IMR-90 (cell line): ENCODE measurements around the gene DSCAML1. TPM values are rescaled to one million over a fixed set of nuclear protein-coding genes. Genes with fewer than 3 reads are reported as not detected.

Experiments
- ATAC-seq: fragments of 200-7000 bp; cut with Tn5 transposase; 2 replicates; pipeline ENCODE4 v1.9.1; 2020; ENCODE audit warnings: low read depth, mild to moderate bottlenecking, moderate library complexity
- BruUV-seq: library from RNA; stranded (reverse); fragments of 400-500 nt; replicated peaks from 2 replicates; lab custom pipeline; 2021; lab: Mats Ljungman, UMichigan
- CTCF ChIA-PET: fragments of 300-600 bp; formaldehyde crosslinking; extraction: SDS; loops from one replicate; lab custom pipeline; 2021; ENCODE audit warnings: antibody characterized with exemption; lab: Yijun Ruan, JAX
- POLR2A ChIA-PET: fragments of 300-600 bp; sonication (Branson Sonifier 250); formaldehyde crosslinking; loops from one replicate; lab custom pipeline; 2022; ENCODE audit warnings: antibody characterized with exemption; ENCODE audit not compliant: unreplicated experiment; lab: Charles Lee
- DNase-seq: peaks from one replicate; pipeline ENCODE4 v3.0.0; 2013
- H2AFZ ChIP-seq: replicated peaks from 2 replicates; pipeline ENCODE3; 2013; ENCODE audit warnings: low read length, mild to moderate bottlenecking; ENCODE audit not compliant: poor library complexity
- H2AK5ac ChIP-seq: 2 replicates; pipeline ENCODE4 v1.6.1; 2013; ENCODE audit warnings: low read depth, low read length, inconsistent platforms
- H2AK9ac ChIP-seq: replicated peaks from 2 replicates; pipeline ENCODE3; 2013; ENCODE audit warnings: mild to moderate bottlenecking, low read depth, low read length, moderate library complexity; ENCODE audit not compliant: poor library complexity
- H2BK120ac ChIP-seq: 2 replicates; pipeline ENCODE4 v1.6.1; 2013; ENCODE audit warnings: low read depth, low read length, inconsistent platforms
- H2BK15ac ChIP-seq: 3 replicates; pipeline ENCODE4 v1.6.1; 2013; ENCODE audit warnings: low read depth, low read length, inconsistent platforms
- H2BK20ac ChIP-seq: 2 replicates; pipeline ENCODE4 v1.6.1; 2013; ENCODE audit warnings: low read depth, mild to moderate bottlenecking, inconsistent platforms, low read length, moderate library complexity
- H2BK5ac ChIP-seq: 2 replicates; pipeline ENCODE4 v1.6.1; 2013; ENCODE audit warnings: mild to moderate bottlenecking, low read depth, low read length, inconsistent platforms; ENCODE audit not compliant: poor library complexity, severe bottlenecking
- H3K14ac ChIP-seq: replicated peaks from 2 replicates; pipeline ENCODE4 v1.6.1; 2013; ENCODE audit warnings: low read depth, low read length, inconsistent platforms
- H3K18ac ChIP-seq: 2 replicates; pipeline ENCODE4 v1.6.1; 2013; ENCODE audit warnings: low read depth, low read length, control low read depth
- H3K23ac ChIP-seq: 2 replicates; pipeline ENCODE4 v1.6.1; 2013; ENCODE audit warnings: low read depth, low read length, inconsistent platforms
- H3K27ac ChIP-seq: 2 replicates; pipeline ENCODE4 v1.5.1; 2013; ENCODE audit warnings: mild to moderate bottlenecking, control low read depth, low read length; ENCODE audit not compliant: insufficient read depth
- H3K27me3 ChIP-seq: 2 replicates; pipeline ENCODE4 v1.6.1; 2013; ENCODE audit warnings: low read length; ENCODE audit not compliant: control insufficient read depth, insufficient read depth
- H3K36me3 ChIP-seq: 2 replicates; pipeline ENCODE4 v1.6.1; 2013; ENCODE audit warnings: low read length, mixed read lengths; ENCODE audit not compliant: control insufficient read depth, insufficient read depth
- H3K4ac ChIP-seq: 2 replicates; pipeline ENCODE4 v1.6.1; 2013; ENCODE audit warnings: low read depth, low read length, inconsistent platforms
- H3K4me1 ChIP-seq: 2 replicates; pipeline ENCODE4 v1.6.1; 2013; ENCODE audit warnings: low read length, mixed read lengths; ENCODE audit not compliant: control insufficient read depth, insufficient read depth
- H3K4me2 ChIP-seq: 2 replicates; pipeline ENCODE4 v1.6.1; 2013; ENCODE audit warnings: low read depth, mild to moderate bottlenecking, control low read depth, low read length, moderate library complexity
- H3K4me3 ChIP-seq: 2 replicates; pipeline ENCODE4 v1.5.1; 2013; ENCODE audit warnings: low read depth, mild to moderate bottlenecking, control low read depth, low read length, moderate library complexity; ENCODE audit not compliant: insufficient read depth
- H3K56ac ChIP-seq: 2 replicates; pipeline ENCODE4 v1.6.1; 2013; ENCODE audit warnings: low read length, inconsistent platforms; ENCODE audit not compliant: insufficient read depth; ENCODE audit errors: extremely low read depth
- H3K79me1 ChIP-seq, 2 experiments: 2 replicates each; pipeline ENCODE4 v1.6.1; 2013; ENCODE audit warnings: low read length in 2 of 2, inconsistent platforms in 1 of 2, low read depth in 1 of 2
- H3K9ac ChIP-seq: 2 replicates; pipeline ENCODE4 v1.6.1; 2013; ENCODE audit warnings: low read depth, low read length, control low read depth
- H3K9me1 ChIP-seq: 2 replicates; pipeline ENCODE4 v1.6.1; 2013; ENCODE audit warnings: low read length, inconsistent platforms; ENCODE audit not compliant: insufficient read depth
- H3K9me3 ChIP-seq: 2 replicates; pipeline ENCODE4 v1.6.1; 2013; ENCODE audit warnings: low read length; ENCODE audit not compliant: control insufficient read depth, insufficient read depth
- H4K20me1 ChIP-seq: 2 replicates; pipeline ENCODE4 v1.6.1; 2013; ENCODE audit warnings: low read length, inconsistent platforms; ENCODE audit not compliant: insufficient read depth
- H4K5ac ChIP-seq: 2 replicates; pipeline ENCODE4 v1.6.1; 2013; ENCODE audit warnings: mild to moderate bottlenecking, low read depth, low read length, control low read depth
- H4K8ac ChIP-seq, 2 experiments: 2 replicates each; pipeline ENCODE4 v1.6.1; 2013; ENCODE audit warnings: low read depth in 2 of 2, low read length in 2 of 2, control low read depth in 1 of 2, inconsistent platforms in 1 of 2
- H4K91ac ChIP-seq: 2 replicates; pipeline ENCODE4 v1.6.1; 2013; ENCODE audit warnings: low read depth, low read length, inconsistent platforms; ENCODE audit not compliant: insufficient read depth
- CEBPB ChIP-seq: IDR thresholded peaks from 2 replicates; pipeline ENCODE4 v1.6.1; 2012; ENCODE audit warnings: low read depth, low read length, improper control_type of control experiment
- CHD1 ChIP-seq: IDR thresholded peaks from 2 replicates; pipeline ENCODE4 v1.6.1; 2012; ENCODE audit warnings: low read depth, low read length, improper control_type of control experiment
- FOS ChIP-seq: fragments of 150-350 bp; IDR thresholded peaks from 2 replicates; pipeline ENCODE4 v1.6.1; 2016; ENCODE audit warnings: low read depth, low read length
- MAZ ChIP-seq: IDR thresholded peaks from 2 replicates; pipeline ENCODE4 v1.6.1; 2012; ENCODE audit warnings: low read depth, mild to moderate bottlenecking, low read length, improper control_type of control experiment, moderate library complexity, borderline replicate concordance
- MXI1 ChIP-seq: IDR thresholded peaks from 2 replicates; pipeline ENCODE4 v1.6.1; 2012; ENCODE audit warnings: low read depth, mild to moderate bottlenecking, low read length, moderate library complexity, borderline replicate concordance
- SMC3 ChIP-seq: fragments of 150-350 bp; IDR thresholded peaks from 2 replicates; pipeline ENCODE4 v1.6.1; 2016; ENCODE audit warnings: low read depth, mild to moderate bottlenecking, antibody characterized with exemption, low read length, moderate library complexity
- USF2 ChIP-seq: fragments of 150-350 bp; IDR thresholded peaks from 2 replicates; pipeline ENCODE4 v1.6.1; 2017; ENCODE audit warnings: mild to moderate bottlenecking, antibody characterized with exemption, low read length, low read depth
- WGBS, 2 experiments: methylation state at CpG; one replicate each; pipeline versions ENCODE4 v1.1.5 to v1.1.7; 2013; ENCODE audit warnings: missing lambda C conversion rate in 2 of 2; ENCODE audit not compliant: insufficient read length in 1 of 2; ENCODE audit errors: extremely low coverage in 2 of 2; 5-methylcytosine and 5-hydroxymethylcytosine counted together
- dilution Hi-C: fragments of 300-500 bp; cut with HindIII; formaldehyde crosslinking; loops from one replicate; pipeline ENCODE4 v1.14.3; 2018; ENCODE audit warnings: low sequenced_read_pairs; ENCODE audit not compliant: unreplicated experiment
- in situ Hi-C: fragments of 300-500 bp; cut with MboI; formaldehyde crosslinking; loops from 3 replicates; pipeline ENCODE4 v1.14.3; 2019; ENCODE audit warnings: low sequenced_read_pairs, inconsistent platforms, mixed read lengths
- intact Hi-C: fragments of 100-400 bp; cut with micrococcal nuclease; formaldehyde crosslinking; loops from 2 replicates; pipeline ENCODE4 v1.10.0; 2022
- polyA plus RNA-seq, 3 experiments: library from polyadenylated mRNA; depleted of rRNA; stranded (reverse); fragments of >200 nt; gene quantifications; 2 replicates each; pipeline ENCODE4 v1.2.3, GENCODE V29; 2012; ENCODE audit warnings: low replicate concordance in 1 of 3
- total RNA-seq: library from RNA; depleted of rRNA; stranded (reverse); fragments of >200 nt; gene quantifications from 2 replicates; pipeline ENCODE4 v1.2.3, GENCODE V29; 2012

The DSCAML1 gene
- total and polyA plus RNA-seq, 2 of the 4 experiments (the other 2 are of a cell fraction), result not detected

DNA sequence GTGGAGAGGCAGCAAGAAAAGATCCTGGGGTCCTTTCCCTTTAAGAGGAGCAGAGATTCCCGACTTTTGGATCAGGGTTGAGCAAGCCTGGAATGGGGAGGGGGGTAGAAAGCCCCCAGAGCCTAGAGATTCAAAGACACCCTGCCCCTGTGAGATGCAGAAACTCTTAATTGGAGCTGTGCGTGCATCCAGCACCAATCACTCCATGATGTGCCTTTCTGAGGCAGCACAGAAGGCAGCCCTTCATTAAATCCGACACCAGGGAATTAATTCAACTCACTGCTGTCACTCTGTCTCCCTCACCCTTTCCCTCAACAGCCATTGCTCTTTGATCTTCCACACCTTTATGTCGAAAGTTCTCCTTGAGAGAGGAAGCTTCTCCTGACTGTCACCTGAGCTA lies 43.0 kb downstream of the DSCAML1 start:
- H3K36me3 ChIP-seq, result no peaks in the 10 kb centered on the region

More for the DNA sequence above, 43.0 kb downstream of the DSCAML1 start:
- Histone ChIP-seq H2BK15ac (no peak overlapping the region), H3K27ac (no peak overlapping the region), H2AK9ac (no peak overlapping the region), H3K9me1 (no peaks in the 10 kb centered on the region), H3K4me2 (no peak overlapping the region), H3K18ac (no peak overlapping the region), H3K4me1 (no peaks in the 10 kb centered on the region), H3K27me3 (peaks cover 8% of the 10 kb centered on the region; the same call in 1 of the 2 replicates), H4K91ac (no peak overlapping the region), H4K5ac (no peak overlapping the region), H3K9me3 (no peaks in the 10 kb centered on the region), H3K14ac (no peak overlapping the region), H3K9ac (no peak overlapping the region), H2BK20ac (no peak overlapping the region), H2BK120ac (no peak overlapping the region), H3K4ac (no peak overlapping the region), H3K79me1 (no peaks in the 10 kb centered on the region), H3K4me3 (no peak overlapping the region), H2AFZ (no peak overlapping the region), H4K20me1 (no peaks in the 10 kb centered on the region; the same call in 1 of the 2 replicates), H2BK5ac (no peak overlapping the region), H3K56ac (no peak overlapping the region), H4K8ac (no peak overlapping the region), H2AK5ac (no peak overlapping the region), H3K23ac (no peak overlapping the region)
- no TSS peak for BruUV-seq
- POLR2A ChIA-PET, result no interaction called here
- no CpG with 5 or more reads among the region's 4 CpGs for WGBS, 2 experiments
- no peak for TF ChIP-seq MXI1
- TF ChIP-seq USF2, result no peak
- TF ChIP-seq FOS, result no peak
- TF ChIP-seq CHD1, result no peak
- TF ChIP-seq SMC3, result no peak
- no peak for TF ChIP-seq CEBPB
- TF ChIP-seq MAZ, result no peak
- in situ Hi-C loops (no loop called here), intact Hi-C loops (no loop called here), dilution Hi-C loops (no loop called here)
- CTCF ChIA-PET, result no interaction called here
- DNase-seq (no peak), ATAC-seq (no peak)
